Ishikawa (cell line): Measurements from ENCODE around the gene KLK6.

ENCODE experiments used
- CEBPB ChIP-seq: IDR thresholded peaks from 2 replicates; pipeline ENCODE4 v1.6.1; 2012
- EGR1 ChIP-seq: IDR thresholded peaks from 2 replicates; pipeline ENCODE4 v1.6.1; 2012
- EP300 ChIP-seq: IDR thresholded peaks from 2 replicates; pipeline ENCODE4 v1.6.1; 2012; ENCODE audit warnings: borderline replicate concordance
- FOXM1 ChIP-seq: IDR thresholded peaks from 2 replicates; pipeline ENCODE4 v1.6.1; 2012; ENCODE audit warnings: low read depth, borderline replicate concordance
- NFIC ChIP-seq: IDR thresholded peaks from 2 replicates; pipeline ENCODE4 v1.6.1; 2012
- RAD21 ChIP-seq: IDR thresholded peaks from 2 replicates; pipeline ENCODE4 v1.6.1; 2012; ENCODE audit warnings: low read depth
- REST ChIP-seq: IDR thresholded peaks from 2 replicates; pipeline ENCODE4 v1.6.1; 2012; ENCODE audit warnings: low read depth, mild to moderate bottlenecking
- TAF1 ChIP-seq: IDR thresholded peaks from 2 replicates; pipeline ENCODE4 v1.6.1; 2012; ENCODE audit warnings: low read depth, mild to moderate bottlenecking
- TCF12 ChIP-seq: IDR thresholded peaks from 2 replicates; pipeline ENCODE4 v1.6.1; 2012; ENCODE audit warnings: low read depth
- TEAD4 ChIP-seq: IDR thresholded peaks from 2 replicates; pipeline ENCODE4 v1.6.1; 2012
- USF1 ChIP-seq: IDR thresholded peaks from 2 replicates; pipeline ENCODE4 v1.6.1; 2012
- YY1 ChIP-seq: IDR thresholded peaks from 2 replicates; pipeline ENCODE4 v1.6.1; 2012; ENCODE audit warnings: low read depth
- ZBTB7A ChIP-seq: IDR thresholded peaks from 2 replicates; pipeline ENCODE4 v1.6.1; 2012; ENCODE audit warnings: low read depth
- TF ChIP-seq, protein P1 (sequence below): IDR thresholded peaks from 2 replicates; pipeline ENCODE4 v1.6.1; 2012

DNA sequence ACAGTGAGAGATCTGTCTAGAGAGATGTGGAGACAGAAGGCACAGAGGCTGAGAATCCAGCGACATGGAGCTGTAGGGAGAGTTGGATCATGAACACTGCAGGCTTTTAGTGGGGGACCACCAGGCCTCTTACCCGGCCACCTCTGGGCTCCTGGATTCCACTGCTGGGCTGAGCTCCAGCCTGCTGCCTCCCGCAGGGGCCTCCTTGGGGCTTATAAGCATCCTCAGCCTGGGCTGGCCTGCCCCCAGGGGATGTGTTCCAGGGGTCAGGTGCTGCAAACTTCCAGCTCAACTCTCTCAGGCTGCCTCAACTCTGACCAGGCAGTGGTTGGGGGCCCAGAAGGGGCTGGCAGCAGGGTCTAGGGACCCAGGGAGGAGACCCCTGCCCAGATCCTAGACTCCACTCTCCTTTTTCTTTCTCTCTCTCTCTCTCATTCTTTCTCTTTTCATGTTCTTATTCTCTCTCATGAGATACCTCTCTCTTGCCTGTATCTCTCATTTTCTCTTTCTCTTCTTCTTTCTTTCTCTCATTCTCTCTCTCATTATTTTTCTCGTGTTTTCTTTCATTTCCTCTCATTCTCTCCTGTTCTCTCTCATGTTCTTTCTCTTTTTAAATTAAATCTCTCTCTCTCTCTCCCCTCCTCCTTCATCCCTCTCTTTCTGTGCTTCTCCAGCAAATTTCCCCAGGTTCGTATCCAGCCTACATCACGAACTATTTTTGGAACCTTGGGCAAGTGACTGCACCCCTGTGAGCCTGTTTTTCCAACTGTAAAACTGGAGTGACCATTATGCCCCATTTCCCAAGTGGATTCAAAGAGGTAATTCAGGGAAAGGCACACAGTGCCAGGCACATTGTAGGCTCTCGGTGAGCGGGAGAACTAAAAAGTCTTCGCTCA, 57.9 kb downstream of the KLK6 start, which contains the start of gene KLK4:
- TF ChIP-seq CEBPB, result no peak
- no peak for TF ChIP-seq EP300
- TF ChIP-seq RAD21, result no peak
- TF ChIP-seq FOXM1, result no peak
- TF ChIP-seq USF1, result no peak
- no peak for TF ChIP-seq YY1
- TF ChIP-seq TCF12, result no peak
- no peak for TF ChIP-seq REST
- no peak for TF ChIP-seq NFIC
- no peak for TF ChIP-seq TAF1
- no peak for TF ChIP-seq EGR1
- TF ChIP-seq ZBTB7A, result no peak
- TF ChIP-seq, protein P1, sequence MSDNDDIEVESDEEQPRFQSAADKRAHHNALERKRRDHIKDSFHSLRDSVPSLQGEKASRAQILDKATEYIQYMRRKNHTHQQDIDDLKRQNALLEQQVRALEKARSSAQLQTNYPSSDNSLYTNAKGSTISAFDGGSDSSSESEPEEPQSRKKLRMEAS, result no peak
- TF ChIP-seq TEAD4, result no peak
